Cardiac fibroblast (primary cell): Measurements from ENCODE around the gene SGTA.

Experiments
- DNase-seq, 2 donors: peaks; one replicate each; pipeline versions ENCODE4 v3.0.0 to v3.0.0-alpha.2; 2010; ENCODE audit warnings: low read depth in 2 of 2
- H3K4me3 ChIP-seq, 2 donors: replicated peaks in 1 of 2; 1 replicate in 1 of 2; 2 replicates in 1 of 2; pipeline ENCODE4 v1.5.1; 2011; ENCODE audit warnings: low read depth in 2 of 2, low read length in 2 of 2, mild to moderate bottlenecking in 2 of 2, moderate library complexity in 1 of 2
- CTCF ChIP-seq: IDR thresholded peaks from one replicate; pipeline ENCODE4 v1.5.1; 2011; ENCODE audit warnings: low read depth, mild to moderate bottlenecking, low read length, inconsistent platforms

SGTA gene

DNA sequence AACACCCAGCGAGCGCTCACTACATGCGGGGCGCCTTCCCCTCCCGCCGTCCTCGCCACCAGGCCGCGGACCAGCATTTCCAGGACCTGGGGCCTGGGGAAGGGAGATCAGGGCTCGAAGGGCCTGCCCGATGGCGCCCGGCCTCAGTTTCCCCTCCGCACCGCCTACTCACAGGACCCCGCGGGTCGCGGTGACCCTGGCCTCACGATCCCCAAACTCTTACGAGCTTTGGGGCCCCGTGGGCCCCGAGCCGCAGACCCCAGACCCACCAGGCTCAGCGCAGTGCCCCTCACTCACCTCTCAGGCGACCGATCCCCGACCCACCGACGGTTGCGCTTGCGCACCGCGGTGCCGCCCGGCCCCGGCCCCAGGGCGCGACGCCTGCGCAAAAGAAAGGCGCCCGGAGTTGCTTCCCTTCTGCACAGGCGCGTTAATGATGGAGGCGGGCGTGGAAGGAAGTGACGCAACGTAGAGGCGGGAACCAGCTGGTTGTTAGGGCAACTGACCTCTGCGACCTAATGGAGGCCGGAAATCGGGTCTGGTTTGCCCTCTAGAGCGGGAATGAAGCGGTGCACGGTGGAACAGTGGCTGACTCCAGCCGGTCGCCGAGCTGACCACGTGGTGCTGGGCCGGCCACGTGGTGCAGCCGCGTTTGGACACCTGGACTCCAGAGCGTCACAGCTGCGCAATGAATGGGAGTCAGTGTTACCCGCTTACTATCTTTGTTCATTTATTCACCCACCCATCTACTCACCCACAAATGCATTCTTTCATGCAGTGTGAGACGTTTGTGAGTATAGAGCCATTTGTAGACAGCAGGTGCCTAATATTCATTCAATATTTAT lies at the start of gene SGTA:
Gene SGTA (minus strand): TSS at position 338 of the 845 bp plus-strand sequence. CDS start 14,205 bp downstream, outside the sequence.
- TF ChIP-seq CTCF, result peak; percentile 53
- peak within 1 kb of the TSS; percentile 100 for H3K4me3 ChIP-seq
- DNase-seq, result peak; percentile 99 to 100

DNA sequence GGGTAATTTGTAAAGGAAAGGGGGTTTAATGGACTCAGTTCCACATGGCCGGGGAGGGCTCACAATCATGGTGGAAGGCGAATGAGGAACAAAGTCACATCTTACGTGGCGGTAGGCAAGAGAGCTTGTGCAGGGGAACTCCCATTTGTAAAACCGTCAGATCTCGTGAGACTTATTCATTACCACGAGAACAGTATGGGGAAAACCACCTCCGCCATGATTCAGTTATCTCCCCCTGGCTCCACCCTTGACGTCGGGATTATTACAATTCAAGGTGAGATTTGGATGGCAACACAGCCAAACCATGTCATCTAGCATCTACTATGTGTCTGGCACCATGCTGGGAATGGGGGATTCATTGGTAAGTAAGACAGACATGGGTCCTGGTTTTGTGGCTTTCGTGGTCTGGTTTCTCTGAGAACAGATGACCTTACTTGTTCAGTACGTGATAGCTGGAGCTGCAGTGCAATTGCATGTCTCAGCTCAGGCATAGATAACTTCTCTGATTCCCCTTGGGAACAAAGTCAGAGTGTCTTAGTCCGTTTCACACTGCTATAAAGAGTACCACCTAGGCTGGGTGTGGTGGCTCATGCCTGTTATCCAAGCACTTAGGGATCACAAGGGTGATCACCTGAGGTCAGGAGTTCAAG lies 44.9 kb upstream of the SGTA start:
- no peak for TF ChIP-seq CTCF
- no peak for DNase-seq
- no peak overlapping the region for H3K4me3 ChIP-seq

- H3K4me3 ChIP-seq, result no peak overlapping the region
- TF ChIP-seq CTCF, result no peak
- no peak for DNase-seq
Observed at GRCh38 chr19:2827022-2827421, 43.9 kb upstream of the SGTA start.

GRCh38 chr19:2824129-2824528 lies 41.1 kb upstream of the SGTA start:
- no peak for DNase-seq
- no peak overlapping the region for H3K4me3 ChIP-seq
- TF ChIP-seq CTCF, result no peak

DNA sequence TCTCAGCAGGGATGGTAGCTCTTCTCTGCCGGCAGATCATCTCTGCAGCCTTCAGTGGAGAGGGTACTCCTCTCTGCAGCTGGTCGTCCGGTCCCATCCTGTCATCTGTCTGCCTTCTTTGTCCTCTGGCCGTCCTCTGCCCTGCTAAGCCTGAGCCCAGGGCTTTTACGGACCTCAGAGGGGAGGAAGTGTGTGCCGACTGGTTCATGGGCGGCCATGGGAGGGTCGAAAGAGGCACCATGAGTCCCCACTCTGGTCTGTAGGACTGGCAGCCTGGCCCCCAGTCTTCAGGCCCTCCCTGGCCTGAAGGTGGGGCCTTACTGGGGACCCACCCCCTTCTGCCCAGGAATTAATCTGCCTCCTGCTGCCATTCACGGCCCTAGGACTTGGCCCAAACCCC lies 40.6 kb upstream of the SGTA start:
- TF ChIP-seq CTCF, result no peak
- no peak overlapping the region for H3K4me3 ChIP-seq
- DNase-seq, result no peak

DNA sequence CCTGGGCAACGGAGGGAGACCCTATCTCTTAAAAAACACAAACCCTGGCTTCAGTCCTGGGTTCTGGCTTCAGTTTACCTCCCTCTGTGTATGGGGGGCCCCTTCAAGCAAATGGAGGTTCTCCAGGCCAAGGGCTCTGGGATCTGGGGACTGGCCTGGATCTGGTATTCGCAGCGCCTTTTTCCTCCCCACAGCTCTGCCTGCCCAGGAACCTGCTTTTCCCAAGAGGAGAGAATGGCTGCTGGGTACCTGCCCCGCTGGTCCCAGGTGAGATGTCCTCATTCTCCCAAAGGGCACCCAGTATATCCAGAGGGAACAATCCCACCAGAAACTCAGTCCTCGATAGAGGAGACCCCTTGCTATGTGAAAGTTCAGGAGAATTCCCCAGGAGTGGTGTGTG lies 39.8 kb upstream of the SGTA start:
- DNase-seq, result no peak
- no peak for TF ChIP-seq CTCF
- no peak overlapping the region for H3K4me3 ChIP-seq
